ENCODE results near the gene HDAC5. TPM values are rescaled to one million over a fixed set of nuclear protein-coding genes. Genes with fewer than 3 reads are reported as not detected.

Gene HDAC5
- polyA plus RNA-seq, 1 of the 3 experiments (the other 2 are of a cell fraction), result 19.0 TPM

GRCh38 chr17:44113868-44114840 is 9.3 kb downstream of the HDAC5 start:
- peaks cover 17% of the 10 kb centered on the region for H3K79me2 ChIP-seq (ENCODE audit: insufficient read depth)
- no peak for TF ChIP-seq USF2 (IDR thresholded peaks at IDR 0.05; ENCODE audit: borderline replicate concordance, low read depth, low read length)
- no peak for TF ChIP-seq GABPA (IDR thresholded peaks at IDR 0.05; ENCODE audit: low read depth)
- TF ChIP-seq PBX3 (IDR thresholded peaks at IDR 0.05), result no peak
- no peak for TF ChIP-seq NFIC (IDR thresholded peaks at IDR 0.05; ENCODE audit: borderline replicate concordance)
- no peak for TF ChIP-seq GATA2 (CRISPR knock-in tag; IDR thresholded peaks at IDR 0.05)
- no peak for TF ChIP-seq MXI1 (IDR thresholded peaks at IDR 0.05; ENCODE audit: low read depth, low read length)
- TF ChIP-seq FOXM1 (IDR thresholded peaks at IDR 0.05; ENCODE audit: low read depth), result no peak
- TF ChIP-seq, protein P1, sequence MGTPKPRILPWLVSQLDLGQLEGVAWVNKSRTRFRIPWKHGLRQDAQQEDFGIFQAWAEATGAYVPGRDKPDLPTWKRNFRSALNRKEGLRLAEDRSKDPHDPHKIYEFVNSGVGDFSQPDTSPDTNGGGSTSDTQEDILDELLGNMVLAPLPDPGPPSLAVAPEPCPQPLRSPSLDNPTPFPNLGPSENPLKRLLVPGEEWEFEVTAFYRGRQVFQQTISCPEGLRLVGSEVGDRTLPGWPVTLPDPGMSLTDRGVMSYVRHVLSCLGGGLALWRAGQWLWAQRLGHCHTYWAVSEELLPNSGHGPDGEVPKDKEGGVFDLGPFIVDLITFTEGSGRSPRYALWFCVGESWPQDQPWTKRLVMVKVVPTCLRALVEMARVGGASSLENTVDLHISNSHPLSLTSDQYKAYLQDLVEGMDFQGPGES (IDR thresholded peaks at IDR 0.05; ENCODE audit: low read depth, low read length), result no peak
- TF ChIP-seq USF1 (IDR thresholded peaks at IDR 0.05; ENCODE audit: borderline replicate concordance, low read depth), result no peak
- TF ChIP-seq ELF1 (IDR thresholded peaks at IDR 0.05), result no peak
- no peak for TF ChIP-seq CHD2 (IDR thresholded peaks at IDR 0.05; ENCODE audit: low read length, partially characterized antibody)
- no peak for TF ChIP-seq ZBTB33 (IDR thresholded peaks at IDR 0.05; ENCODE audit: borderline replicate concordance, low read depth)
- no peak for TF ChIP-seq RCOR1 (IDR thresholded peaks at IDR 0.05; ENCODE audit: low read length)
- no peak for TF ChIP-seq TAF1 (IDR thresholded peaks at IDR 0.05; ENCODE audit: borderline replicate concordance, low read depth, low read length)
- TF ChIP-seq MEF2A (IDR thresholded peaks at IDR 0.05; ENCODE audit: borderline replicate concordance, low read depth), result no peak
- no peak overlapping the region for H2AFZ ChIP-seq (ENCODE audit: low read depth)
- peaks cover 23 to 35% of the 10 kb centered on the region in 2 experiments for H3K4me1 ChIP-seq (ENCODE audit: control insufficient read depth in 1 of 2, insufficient read depth in 2 of 2, low read depth in 1 of 2, low read length in 1 of 2)
- ChIA-PET CTCF (interaction anchor here (0.8 to 3.6 kb wide), 11 partner anchors 9 to 234 kb away, joined by 3 to 26 read pairs (median 7); partner anchors contain the start of gene HDAC5), POLR2A (no interaction called here)
- no peak overlapping the region for H3K4me3 ChIP-seq (ENCODE audit: low read depth in 2 of 2, low read length in 1 of 2)
- peaks cover 9% of the 10 kb centered on the region for H3F3A ChIP-seq (replicated peaks; ENCODE audit: insufficient read depth)
- no peak for DNase-seq
- H3K9me2 ChIP-seq, result no peaks in the 10 kb centered on the region
- H3K27ac ChIP-seq (ENCODE audit: low read depth in 2 of 2, low read length in 1 of 2), result no peak overlapping the region
- H3K9me3 ChIP-seq, result no peaks in the 10 kb centered on the region
- H3K36me3 ChIP-seq (replicated peaks in 1 of 2; ENCODE audit: control insufficient read depth in 1 of 2, insufficient read depth in 2 of 2, low read length in 1 of 2), result peaks cover 3% of the 10 kb centered on the region in 2 experiments
- no peaks in the 10 kb centered on the region for H3K27me3 ChIP-seq (ENCODE audit: insufficient read depth)
- H3K4me2 ChIP-seq, result no peak overlapping the region
- 94% methylated on average over 4 of the region's 9 CpGs for WGBS (ENCODE audit: low lambda C conversion rate)
- no peak overlapping the region for H3K9ac ChIP-seq
- H4K20me1 ChIP-seq (ENCODE audit: insufficient read depth), result peaks cover 17% of the 10 kb centered on the region; the same call in 1 of the 2 replicates
